Measurements from ENCODE around the gene CDH13.

DNA sequence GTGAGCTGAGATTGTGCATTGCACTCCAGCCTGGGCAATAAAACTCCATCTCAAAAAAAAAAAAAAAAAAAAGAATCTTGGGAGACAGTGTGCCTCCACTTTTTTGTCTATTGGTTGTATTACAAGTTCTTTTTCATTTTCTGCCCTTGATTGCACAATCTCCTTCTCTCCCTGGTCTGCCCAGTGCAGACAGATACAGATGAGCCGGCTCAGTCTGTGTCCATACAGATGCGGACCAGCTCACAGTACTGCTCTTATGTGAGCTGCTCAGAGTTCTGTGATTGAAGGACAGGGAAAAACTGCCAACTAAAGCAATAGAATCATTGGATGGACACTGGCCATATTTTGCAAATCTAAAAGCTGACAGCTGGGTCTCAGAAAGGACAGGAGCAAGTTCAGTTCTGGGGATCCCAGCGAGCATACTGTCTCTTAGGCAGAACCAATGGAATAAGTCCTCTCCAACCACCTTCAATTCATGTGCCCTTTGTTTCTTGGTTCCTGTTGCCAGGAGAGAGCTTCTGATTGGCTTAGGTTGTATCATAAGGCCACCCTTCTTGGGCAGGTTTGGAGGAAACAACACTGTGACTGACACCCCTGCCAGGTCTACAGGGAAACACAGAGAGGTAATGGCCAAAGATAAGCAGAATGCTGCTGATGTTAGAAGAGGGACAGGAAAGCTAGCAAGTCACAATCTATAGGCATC lies 685.4 kb downstream of the CDH13 start:
- TF ChIP-seq, protein P1, sequence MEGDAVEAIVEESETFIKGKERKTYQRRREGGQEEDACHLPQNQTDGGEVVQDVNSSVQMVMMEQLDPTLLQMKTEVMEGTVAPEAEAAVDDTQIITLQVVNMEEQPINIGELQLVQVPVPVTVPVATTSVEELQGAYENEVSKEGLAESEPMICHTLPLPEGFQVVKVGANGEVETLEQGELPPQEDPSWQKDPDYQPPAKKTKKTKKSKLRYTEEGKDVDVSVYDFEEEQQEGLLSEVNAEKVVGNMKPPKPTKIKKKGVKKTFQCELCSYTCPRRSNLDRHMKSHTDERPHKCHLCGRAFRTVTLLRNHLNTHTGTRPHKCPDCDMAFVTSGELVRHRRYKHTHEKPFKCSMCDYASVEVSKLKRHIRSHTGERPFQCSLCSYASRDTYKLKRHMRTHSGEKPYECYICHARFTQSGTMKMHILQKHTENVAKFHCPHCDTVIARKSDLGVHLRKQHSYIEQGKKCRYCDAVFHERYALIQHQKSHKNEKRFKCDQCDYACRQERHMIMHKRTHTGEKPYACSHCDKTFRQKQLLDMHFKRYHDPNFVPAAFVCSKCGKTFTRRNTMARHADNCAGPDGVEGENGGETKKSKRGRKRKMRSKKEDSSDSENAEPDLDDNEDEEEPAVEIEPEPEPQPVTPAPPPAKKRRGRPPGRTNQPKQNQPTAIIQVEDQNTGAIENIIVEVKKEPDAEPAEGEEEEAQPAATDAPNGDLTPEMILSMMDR (IDR thresholded peaks at IDR 0.05) = no peak
- no peak for TF ChIP-seq POLR2A (IDR thresholded peaks at IDR 0.05)

Data from thyroid gland (tissue), 4 donors.